ENCODE data around the gene CHKB. TPM values are rescaled to one million over a fixed set of nuclear protein-coding genes. Genes with fewer than 3 reads are reported as not detected.

Gene CHKB
- total RNA-seq, 1 donor from 2014 or later = 94.6 TPM

GRCh38 chr22:50548040-50548920 is 34.4 kb downstream of the CHKB start:
- Mint-ChIP-seq H3K27ac (ENCODE audit: unreplicated experiment) (no peak overlapping the region), H3K9me3 (ENCODE audit: unreplicated experiment) (no peaks in the 10 kb centered on the region), H3K4me3 (ENCODE audit: unreplicated experiment) (no peak overlapping the region), H3K4me1 (ENCODE audit: unreplicated experiment) (peaks cover 5% of the 10 kb centered on the region), H3K36me3 (ENCODE audit: low read depth, unreplicated experiment) (no peaks in the 10 kb centered on the region), H3K27me3 (ENCODE audit: unreplicated experiment) (peaks cover 6% of the 10 kb centered on the region)
- TF ChIP-seq CTCF (IDR thresholded peaks at IDR 0.05; ENCODE audit: unreplicated experiment) = no peak
- no peak for DNase-seq (ENCODE audit: low spot score)

DNA sequence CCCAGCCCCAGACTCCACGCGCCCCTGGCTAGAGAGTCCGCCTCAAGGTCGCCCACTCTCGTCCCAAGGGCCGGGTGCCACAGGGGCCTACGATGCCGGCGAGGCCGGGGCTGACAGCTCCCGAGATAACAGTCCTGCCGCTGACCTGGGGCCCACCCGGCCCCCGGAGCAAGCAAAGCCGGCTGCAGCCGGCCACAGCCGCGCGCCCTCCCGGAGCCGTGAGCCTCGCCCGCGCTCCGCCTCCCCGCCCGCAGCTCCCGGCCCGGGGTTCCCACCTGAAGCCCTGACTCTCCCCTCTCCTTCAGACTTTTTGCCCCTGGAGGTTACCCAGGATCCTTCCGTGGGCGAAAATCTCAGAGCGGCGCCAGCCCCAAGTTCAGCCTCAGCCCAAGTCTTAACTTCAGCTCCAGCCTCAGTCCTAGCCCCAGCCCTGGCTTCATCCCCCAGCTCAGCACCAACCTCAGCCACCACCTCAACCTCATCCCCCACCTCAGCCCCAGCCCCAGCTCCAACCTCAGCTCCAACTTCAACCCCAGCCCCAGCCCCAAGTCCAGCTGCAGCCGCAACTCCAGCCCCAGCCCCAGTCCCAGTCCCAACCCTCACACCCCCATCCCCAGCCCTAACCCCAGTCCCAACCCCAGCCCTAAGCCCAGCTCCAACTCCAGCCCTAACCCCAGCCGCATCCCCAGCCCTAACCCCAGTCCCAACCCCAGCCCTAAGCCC is 35.2 kb downstream of the CHKB start:
- H3K27me3 Mint-ChIP-seq (ENCODE audit: unreplicated experiment) = peaks cover 6% of the 10 kb centered on the region
- no peaks in the 10 kb centered on the region for H3K9me3 Mint-ChIP-seq (ENCODE audit: unreplicated experiment)
- H3K4me3 Mint-ChIP-seq (ENCODE audit: unreplicated experiment) = no peak overlapping the region
- no peak for TF ChIP-seq CTCF (IDR thresholded peaks at IDR 0.05; ENCODE audit: unreplicated experiment)
- H3K27ac Mint-ChIP-seq (ENCODE audit: unreplicated experiment) = no peak overlapping the region
- DNase-seq (ENCODE audit: low spot score) = no peak
- no peaks in the 10 kb centered on the region for H3K36me3 Mint-ChIP-seq (ENCODE audit: low read depth, unreplicated experiment)
- H3K4me1 Mint-ChIP-seq (ENCODE audit: unreplicated experiment) = peaks cover 5% of the 10 kb centered on the region

DNA sequence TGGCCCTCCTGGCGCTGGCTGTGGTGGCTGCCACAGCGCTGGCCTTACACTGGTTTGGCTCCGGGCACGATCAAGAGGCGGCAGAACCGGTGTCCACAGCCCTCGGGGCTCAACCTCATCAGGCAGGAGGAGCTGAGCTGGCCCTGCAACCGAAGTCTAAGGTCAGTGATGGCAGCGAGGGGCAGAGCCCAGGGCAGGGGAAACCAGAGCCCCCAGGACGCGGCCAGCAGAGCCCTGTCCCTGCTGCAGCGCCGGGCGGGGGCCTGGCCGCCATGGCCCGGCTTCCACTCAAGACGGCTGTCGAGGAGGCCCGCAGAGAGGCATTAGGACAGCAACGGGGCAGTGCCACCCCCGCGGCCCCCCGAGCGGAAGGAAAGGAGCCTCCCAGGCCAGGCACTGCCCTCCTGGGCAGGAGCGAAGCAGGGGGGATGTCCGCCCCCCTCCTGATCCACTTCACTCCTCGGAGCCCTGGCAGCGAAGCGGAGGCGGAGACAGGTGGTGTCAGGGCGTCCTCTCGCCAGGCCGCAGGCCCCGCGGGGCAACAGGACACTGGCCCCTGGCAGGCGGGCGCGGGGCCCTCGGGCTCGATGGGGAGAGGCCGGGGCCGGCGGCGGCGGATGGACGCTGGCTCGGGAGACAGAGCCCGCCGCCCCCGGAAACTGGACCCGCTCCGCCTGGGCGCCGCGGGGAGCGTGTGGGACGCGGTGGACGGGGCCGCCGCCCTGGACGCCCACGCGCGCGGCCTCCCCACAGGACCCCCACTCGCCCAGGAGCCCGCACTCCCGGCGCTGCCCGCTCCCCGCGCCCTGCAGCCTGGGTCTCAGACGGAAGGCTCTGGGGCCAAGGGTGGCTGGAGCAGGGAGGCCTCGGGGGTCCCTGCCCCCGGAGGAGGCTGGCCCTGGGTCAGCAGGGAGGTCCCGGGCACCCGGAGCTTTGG is 36.1 kb downstream of the CHKB start:
- peaks cover 5% of the 10 kb centered on the region for H3K4me1 Mint-ChIP-seq (ENCODE audit: unreplicated experiment)
- DNase-seq (ENCODE audit: low spot score) = no peak
- H3K27ac Mint-ChIP-seq (ENCODE audit: unreplicated experiment) = no peak overlapping the region
- no peak overlapping the region for H3K4me3 Mint-ChIP-seq (ENCODE audit: unreplicated experiment)
- H3K36me3 Mint-ChIP-seq (ENCODE audit: low read depth, unreplicated experiment) = no peaks in the 10 kb centered on the region
- H3K27me3 Mint-ChIP-seq (ENCODE audit: unreplicated experiment) = peaks cover 6% of the 10 kb centered on the region
- H3K9me3 Mint-ChIP-seq (ENCODE audit: unreplicated experiment) = no peaks in the 10 kb centered on the region
- no peak for TF ChIP-seq CTCF (IDR thresholded peaks at IDR 0.05; ENCODE audit: unreplicated experiment)

DNA sequence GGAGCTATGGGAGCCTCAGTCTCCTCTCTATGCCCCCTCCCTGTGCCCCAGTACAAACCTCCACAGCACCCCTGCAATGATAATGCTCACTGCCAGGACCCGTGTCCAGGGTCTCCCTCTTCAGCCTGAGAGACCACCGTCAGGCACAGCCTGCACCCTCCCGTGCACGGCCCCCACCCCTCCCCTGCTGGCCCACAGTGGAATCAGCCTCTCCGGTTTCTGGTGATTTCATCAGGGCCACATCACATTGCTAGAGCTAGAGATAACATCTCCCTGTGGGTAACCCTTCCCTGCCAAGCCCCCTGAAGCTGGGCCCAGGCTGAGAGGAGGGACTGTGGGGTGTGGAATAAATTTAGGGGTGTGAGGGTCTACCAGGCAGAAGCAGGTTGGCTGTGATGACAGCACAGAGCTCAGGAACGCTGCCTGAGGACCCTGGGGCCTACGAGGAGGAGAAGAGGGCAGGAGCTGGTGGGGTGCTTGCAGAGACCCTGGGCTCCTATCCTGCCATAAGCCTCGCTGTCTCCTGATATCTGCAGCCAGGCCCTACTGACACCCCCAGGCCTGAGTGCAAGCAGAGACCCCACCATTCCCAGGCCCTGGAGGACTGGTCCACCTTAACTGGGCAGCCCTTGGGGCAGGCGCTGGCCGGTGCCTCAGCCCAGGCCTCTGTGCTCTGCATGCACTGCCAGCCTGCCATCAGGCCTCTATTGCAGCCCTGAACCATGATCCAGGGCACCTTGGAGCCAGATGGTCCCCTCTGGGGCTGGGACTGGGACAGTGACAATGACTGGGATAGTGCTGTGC is 36.9 kb downstream of the CHKB start, which contains the start of gene KLHDC7B:
Gene KLHDC7B, plus strand, starts transcription at position 378 of the 804 bp plus-strand sequence. Its CDS starts 345 bp downstream, at position 723.
- no peaks in the 10 kb centered on the region for H3K36me3 Mint-ChIP-seq (ENCODE audit: low read depth, unreplicated experiment)
- no peaks in the 10 kb centered on the region for H3K9me3 Mint-ChIP-seq (ENCODE audit: unreplicated experiment)
- no peak within 1 kb of the TSS for H3K27ac Mint-ChIP-seq (ENCODE audit: unreplicated experiment)
- peaks cover 5% of the 10 kb centered on the region for H3K27me3 Mint-ChIP-seq (ENCODE audit: unreplicated experiment)
- peaks cover 5% of the 10 kb centered on the region for H3K4me1 Mint-ChIP-seq (ENCODE audit: unreplicated experiment)
- no peak for DNase-seq (ENCODE audit: low spot score)
- TF ChIP-seq CTCF (IDR thresholded peaks at IDR 0.05; ENCODE audit: unreplicated experiment) = no peak
- H3K4me3 Mint-ChIP-seq (ENCODE audit: unreplicated experiment) = no peak within 1 kb of the TSS

Measured in endothelial cell (in vitro differentiated cells).